Measurements from ENCODE around the gene CEP131. TPM values are rescaled to one million over a fixed set of nuclear protein-coding genes. Genes with fewer than 3 reads are reported as not detected.

The CEP131 gene
- total and polyA plus RNA-seq, 2 of the 8 experiments (the other 6 are each of a cell fraction or from before 2014, with no cell fraction given): 5.9 to 23.2 TPM

GRCh38 chr17:81261582-81262336, 39.0 kb upstream of the CEP131 start (continued):
- TF ChIP-seq HDAC6 (IDR thresholded peaks at IDR 0.05; ENCODE audit: low read depth, low read length): no peak
- no peak for TF ChIP-seq BRCA1 (IDR thresholded peaks at IDR 0.05; ENCODE audit: low read depth, low read length)
- no peak for TF ChIP-seq JUN (IDR thresholded peaks at IDR 0.05; ENCODE audit: low read depth, low read length)
- TF ChIP-seq USF2 (IDR thresholded peaks at IDR 0.05; ENCODE audit: low read length): no peak

Measured in H1 (cell line).